PC-3 (cell line): ENCODE results near the gene TMEM270. TPM values are rescaled to one million over a fixed set of nuclear protein-coding genes. Genes with fewer than 3 reads are reported as not detected.

ENCODE experiments used
- ATAC-seq: fragments of 200-7000 bp; cut with Tn5 transposase; 2 replicates; pipeline ENCODE4 v1.9.1; 2020; ENCODE audit warnings: mild to moderate bottlenecking, moderate library complexity
- BruUV-seq: library from RNA; stranded (reverse); fragments of 400-500 nt; replicated peaks from 2 replicates; lab custom pipeline; 2021; lab: Mats Ljungman, UMichigan
- CTCF ChIA-PET: fragments of 300-600 bp; sonication (Branson Sonifier 250); formaldehyde crosslinking; loops from one replicate; lab custom pipeline; 2022; ENCODE audit warnings: antibody characterized with exemption; lab: Charles Lee
- POLR2A ChIA-PET: fragments of 300-600 bp; sonication (Branson Sonifier 250); formaldehyde crosslinking; loops from one replicate; lab custom pipeline; 2022; ENCODE audit warnings: antibody characterized with exemption; ENCODE audit not compliant: unreplicated experiment; lab: Charles Lee
- DNase-seq: peaks from one replicate; pipeline ENCODE4 v3.0.0-alpha.2; 2015
- H2AFZ ChIP-seq: fragments of 300-600 bp; sonication (generic); 2 replicates; pipeline ENCODE4 v1.6.0; 2016; ENCODE audit warnings: antibody characterized with exemption, low read length
- H3F3A ChIP-seq: fragments of 300-600 bp; sonication (generic); one replicate; pipeline ENCODE4 v1.6.0; 2017; ENCODE audit warnings: antibody characterized with exemption, low read length, control low read depth, mild to moderate bottlenecking; ENCODE audit not compliant: unreplicated experiment
- H3K27ac ChIP-seq: fragments of 300-600 bp; sonication (generic); 2 replicates; pipeline ENCODE4 v1.5.1; 2016; ENCODE audit warnings: mild to moderate bottlenecking, low read length
- H3K27me3 ChIP-seq: fragments of 300-600 bp; sonication (generic); 2 replicates; pipeline ENCODE4 v1.6.1; 2016; ENCODE audit warnings: low read length, mixed read lengths
- H3K36me3 ChIP-seq: fragments of 300-600 bp; sonication (generic); 2 replicates; pipeline ENCODE4 v1.6.1; 2016; ENCODE audit warnings: low read depth, mixed run types, low read length, mixed read lengths
- H3K4me1 ChIP-seq: fragments of 300-600 bp; sonication (generic); 2 replicates; pipeline ENCODE4 v1.5.1; 2016; ENCODE audit warnings: low read length; ENCODE audit not compliant: insufficient read depth
- H3K4me2 ChIP-seq: fragments of 300-600 bp; sonication (generic); 2 replicates; pipeline ENCODE4 v1.6.0; 2016; ENCODE audit warnings: low read length
- H3K4me3 ChIP-seq: fragments of 300-600 bp; sonication (generic); 2 replicates; pipeline ENCODE4 v1.5.1; 2016; ENCODE audit warnings: mild to moderate bottlenecking, low read length, mixed read lengths
- H3K79me2 ChIP-seq: fragments of 300-600 bp; sonication (generic); 2 replicates; pipeline ENCODE4 v1.6.1; 2017; ENCODE audit warnings: low read length, mixed read lengths
- H3K9ac ChIP-seq: fragments of 300-600 bp; sonication (generic); 2 replicates; pipeline ENCODE4 v1.6.0; 2016; ENCODE audit warnings: mild to moderate bottlenecking, low read length
- H3K9me2 ChIP-seq: fragments of 300-600 bp; sonication (generic); replicated peaks from 2 replicates; pipeline ENCODE4 v1.6.1; 2016; ENCODE audit warnings: mixed run types, low read length, mixed read lengths
- H3K9me3 ChIP-seq: fragments of 300-600 bp; sonication (generic); 2 replicates; pipeline ENCODE4 v1.6.1; 2016; ENCODE audit warnings: low read length, mixed read lengths
- H4K20me1 ChIP-seq: fragments of 300-600 bp; sonication (generic); 2 replicates; pipeline ENCODE4 v1.6.1; 2016; ENCODE audit warnings: low read length, mixed read lengths
- EZH2 ChIP-seq: fragments of 300-600 bp; sonication (generic); IDR thresholded peaks from one replicate; pipeline ENCODE4 v1.6.1; 2017; ENCODE audit warnings: antibody characterized with exemption, mild to moderate bottlenecking, low read length; ENCODE audit not compliant: unreplicated experiment
- EZH2phosphoT487 ChIP-seq: fragments of 300-600 bp; sonication (generic); IDR thresholded peaks from 2 replicates; pipeline ENCODE4 v1.6.1; 2018; ENCODE audit warnings: mild to moderate bottlenecking, antibody characterized with exemption, low read length, borderline replicate concordance
- intact Hi-C: fragments of 100-400 bp; cut with micrococcal nuclease; formaldehyde crosslinking; loops from 2 replicates; pipeline ENCODE4 v1.9.0; 2023
- total RNA-seq: library from RNA; depleted of rRNA; stranded (reverse); fragments of >200 nt; gene quantifications from 2 replicates; pipeline ENCODE4 v1.2.3, GENCODE V29; 2014
- TF ChIP-seq, protein P1 (sequence below): fragments of 300-600 bp; sonication (generic); conservative IDR thresholded peaks from 2 replicates; pipeline ENCODE4 v1.5.1; 2017; ENCODE audit warnings: antibody characterized with exemption, low read depth, mild to moderate bottlenecking, low read length

Gene TMEM270
- total RNA-seq, 1 experiment from 2014 or later, result not detected

DNA sequence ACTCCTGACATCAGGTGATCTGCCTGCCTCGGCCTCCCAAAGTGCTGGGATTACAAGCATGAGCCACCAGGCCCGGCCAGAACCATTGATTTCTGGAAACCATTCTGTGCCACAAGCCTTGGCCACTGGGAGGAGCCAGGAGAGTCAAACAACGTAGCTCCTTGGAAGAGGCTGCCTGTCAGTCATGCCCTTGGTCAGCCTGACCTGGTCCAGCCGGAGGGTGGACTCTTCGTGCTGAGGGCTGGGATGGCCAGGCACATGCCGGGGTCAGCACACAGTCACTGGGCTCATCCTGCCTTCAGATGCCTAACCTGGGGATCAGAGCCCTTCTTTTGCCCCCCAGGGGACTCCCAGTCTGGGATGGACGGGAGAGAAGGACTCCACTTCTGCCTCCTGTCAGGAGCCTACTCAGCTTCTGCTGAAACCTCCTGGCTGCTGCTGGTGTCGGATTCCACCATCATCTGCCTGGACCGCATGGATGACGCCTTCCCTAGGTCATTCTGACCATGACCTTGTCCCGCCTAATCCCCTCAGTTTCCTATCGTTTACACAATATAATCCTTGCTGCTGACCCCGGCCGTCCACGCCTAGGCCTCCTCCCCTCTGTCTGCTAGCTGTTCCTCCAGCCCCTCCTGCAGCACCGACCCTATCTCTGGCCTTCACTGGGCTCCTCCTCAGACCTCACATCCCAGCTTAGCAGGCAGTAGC is 30.4 kb downstream of the TMEM270 start:
- Histone ChIP-seq H2AFZ (no peak overlapping the region), H3K36me3 (no peaks in the 10 kb centered on the region), H3K27ac (no peak overlapping the region), H3K9me2 (no peaks in the 10 kb centered on the region), H3F3A (no peaks in the 10 kb centered on the region), H3K79me2 (no peaks in the 10 kb centered on the region), H3K4me1 (peaks cover 10% of the 10 kb centered on the region), H3K4me2 (no peak overlapping the region), H3K9me3 (no peaks in the 10 kb centered on the region), H3K9ac (no peak overlapping the region), H3K4me3 (no peak overlapping the region), H4K20me1 (no peaks in the 10 kb centered on the region), H3K27me3 (no peaks in the 10 kb centered on the region)
- BruUV-seq, result no TSS peak
- intact Hi-C loops, result no loop called here
- DNase-seq, result no peak
- ChIA-PET POLR2A (interaction anchor here (0.6 kb wide), 1 partner anchor 8 kb away, joined by 4 read pairs; no protein-coding TSS in a partner anchor), CTCF (interaction anchor here (0.6 kb wide), 1 partner anchor 62 kb away, joined by 4 read pairs; no protein-coding TSS in a partner anchor)
- TF ChIP-seq EZH2 (no peak), EZH2phosphoT487 (no peak)
- TF ChIP-seq, protein P1, sequence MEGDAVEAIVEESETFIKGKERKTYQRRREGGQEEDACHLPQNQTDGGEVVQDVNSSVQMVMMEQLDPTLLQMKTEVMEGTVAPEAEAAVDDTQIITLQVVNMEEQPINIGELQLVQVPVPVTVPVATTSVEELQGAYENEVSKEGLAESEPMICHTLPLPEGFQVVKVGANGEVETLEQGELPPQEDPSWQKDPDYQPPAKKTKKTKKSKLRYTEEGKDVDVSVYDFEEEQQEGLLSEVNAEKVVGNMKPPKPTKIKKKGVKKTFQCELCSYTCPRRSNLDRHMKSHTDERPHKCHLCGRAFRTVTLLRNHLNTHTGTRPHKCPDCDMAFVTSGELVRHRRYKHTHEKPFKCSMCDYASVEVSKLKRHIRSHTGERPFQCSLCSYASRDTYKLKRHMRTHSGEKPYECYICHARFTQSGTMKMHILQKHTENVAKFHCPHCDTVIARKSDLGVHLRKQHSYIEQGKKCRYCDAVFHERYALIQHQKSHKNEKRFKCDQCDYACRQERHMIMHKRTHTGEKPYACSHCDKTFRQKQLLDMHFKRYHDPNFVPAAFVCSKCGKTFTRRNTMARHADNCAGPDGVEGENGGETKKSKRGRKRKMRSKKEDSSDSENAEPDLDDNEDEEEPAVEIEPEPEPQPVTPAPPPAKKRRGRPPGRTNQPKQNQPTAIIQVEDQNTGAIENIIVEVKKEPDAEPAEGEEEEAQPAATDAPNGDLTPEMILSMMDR, result peak; percentile 21; the same call in 1 of the 2 replicates
- ATAC-seq, result no peak

DNA sequence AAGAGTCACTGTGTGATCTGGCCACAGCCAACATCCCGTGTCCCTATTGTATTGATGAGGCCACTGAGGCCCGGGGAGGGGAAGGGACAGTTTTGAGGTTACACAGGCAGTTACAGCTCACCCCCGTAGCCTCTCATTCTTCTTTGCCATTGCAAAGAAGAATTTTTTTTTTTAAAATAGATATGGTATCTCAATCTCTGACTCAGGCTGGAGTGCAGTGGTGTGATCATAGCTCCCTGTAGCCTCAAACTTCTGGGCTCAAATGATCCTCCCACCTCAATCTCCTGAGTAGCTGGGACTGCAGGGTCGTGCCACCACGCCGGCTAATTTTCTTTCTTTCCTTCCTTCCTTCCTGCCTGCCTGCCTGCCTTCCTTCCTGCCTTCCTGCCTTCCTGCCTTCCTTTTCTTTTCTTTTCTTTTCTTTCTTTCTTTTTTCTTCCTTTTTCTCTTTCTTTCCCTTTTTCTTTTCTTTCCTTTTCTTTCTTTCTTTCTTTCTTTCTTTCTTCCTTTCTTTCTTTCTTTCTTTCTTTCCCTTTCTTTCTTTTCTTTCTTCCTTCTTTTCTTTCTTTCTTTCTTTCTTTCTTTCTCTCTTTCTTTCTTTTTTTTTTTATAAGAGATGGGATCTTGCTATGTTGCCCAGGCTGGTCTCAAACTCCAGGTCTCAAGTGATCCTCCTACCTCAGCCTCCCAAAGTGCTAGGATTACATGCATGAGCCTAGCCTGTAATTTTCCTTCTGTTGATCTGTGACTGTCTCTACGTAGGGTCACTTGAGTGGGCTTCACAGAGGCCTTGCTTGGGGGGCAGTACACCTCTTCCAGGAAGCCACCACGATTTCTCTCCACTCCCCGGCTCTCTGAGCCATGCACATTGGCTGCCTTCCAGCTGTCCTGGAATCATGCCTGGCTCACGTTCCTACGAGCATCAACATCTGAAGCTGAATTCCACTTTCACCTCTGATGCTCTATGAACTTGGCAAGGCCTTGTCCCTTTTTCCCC is 31.3 kb downstream of the TMEM270 start:
- Histone ChIP-seq H3K27me3 (no peaks in the 10 kb centered on the region), H3K27ac (no peak overlapping the region), H3K9ac (no peak overlapping the region), H3K9me3 (no peaks in the 10 kb centered on the region), H3K4me2 (no peak overlapping the region), H3F3A (no peaks in the 10 kb centered on the region), H3K4me3 (no peak overlapping the region), H4K20me1 (no peaks in the 10 kb centered on the region), H3K36me3 (no peaks in the 10 kb centered on the region), H2AFZ (no peak overlapping the region), H3K79me2 (no peaks in the 10 kb centered on the region), H3K4me1 (peaks cover 10% of the 10 kb centered on the region), H3K9me2 (no peaks in the 10 kb centered on the region)
- ATAC-seq, result no peak
- intact Hi-C loops, result no loop called here
- peak; percentile 58 for DNase-seq
- BruUV-seq, result no TSS peak
- ChIA-PET POLR2A (no interaction called here), CTCF (interaction anchor here (0.7 kb wide), 1 partner anchor 134 kb away, joined by 3 read pairs; no protein-coding TSS in a partner anchor)
- TF ChIP-seq EZH2 (no peak), EZH2phosphoT487 (no peak)
- TF ChIP-seq, protein P1, result no peak
